ENCODE measurements around the gene WWP2.

WWP2 gene

GRCh38 chr16:69890114-69890891 lies 128.2 kb downstream of the WWP2 start:
- in situ Hi-C loops (cut with HindIII; ENCODE audit: low pct_unique_long_range_greater_than_20kb, low sequenced_read_pairs), result no loop called here
- DNase-seq (ENCODE audit: low read depth in 1 of 2, low spot score in 1 of 2), result no peak
- TF ChIP-seq JUND (IDR thresholded peaks at IDR 0.05; ENCODE audit: low read depth), result no peak

- in situ Hi-C loops (cut with HindIII; ENCODE audit: low pct_unique_long_range_greater_than_20kb, low sequenced_read_pairs), result no loop called here
- no peak for TF ChIP-seq JUND (IDR thresholded peaks at IDR 0.05; ENCODE audit: low read depth)
- no peak for DNase-seq (ENCODE audit: low read depth in 1 of 2, low spot score in 1 of 2)
These were observed 128.8 kb downstream of the WWP2 start for GRCh38 chr16:69890892-69891282.

- DNase-seq (ENCODE audit: low read depth in 1 of 2, low spot score in 1 of 2), result no peak
- TF ChIP-seq JUND (IDR thresholded peaks at IDR 0.05; ENCODE audit: low read depth), result no peak
- in situ Hi-C loops (cut with HindIII; ENCODE audit: low pct_unique_long_range_greater_than_20kb, low sequenced_read_pairs), result no loop called here
These were observed 130.2 kb downstream of the WWP2 start for GRCh38 chr16:69892378-69892777.

- no peak for DNase-seq (ENCODE audit: low read depth in 1 of 2, low spot score in 1 of 2)
- in situ Hi-C loops (cut with HindIII; ENCODE audit: low pct_unique_long_range_greater_than_20kb, low sequenced_read_pairs), result no loop called here
- TF ChIP-seq JUND (IDR thresholded peaks at IDR 0.05; ENCODE audit: low read depth), result no peak
These were observed 131.0 kb downstream of the WWP2 start for GRCh38 chr16:69893106-69893505.

- no peak for TF ChIP-seq JUND (IDR thresholded peaks at IDR 0.05; ENCODE audit: low read depth)
- in situ Hi-C loops (cut with HindIII; ENCODE audit: low pct_unique_long_range_greater_than_20kb, low sequenced_read_pairs), result no loop called here
- DNase-seq (ENCODE audit: low read depth in 1 of 2, low spot score in 1 of 2), result no peak
These were observed 132.5 kb downstream of the WWP2 start for GRCh38 chr16:69894676-69895075.

GRCh38 chr16:69903865-69904415 lies 141.8 kb downstream of the WWP2 start:
- no peak for DNase-seq (ENCODE audit: low read depth in 1 of 2, low spot score in 1 of 2)
- in situ Hi-C loops (cut with HindIII; ENCODE audit: low pct_unique_long_range_greater_than_20kb, low sequenced_read_pairs), result no loop called here
- TF ChIP-seq JUND (IDR thresholded peaks at IDR 0.05; ENCODE audit: low read depth), result no peak

GRCh38 chr16:69904495-69905170 lies 142.5 kb downstream of the WWP2 start:
- DNase-seq (ENCODE audit: low read depth in 1 of 2, low spot score in 1 of 2), result no peak
- no peak for TF ChIP-seq JUND (IDR thresholded peaks at IDR 0.05; ENCODE audit: low read depth)
- in situ Hi-C loops (cut with HindIII; ENCODE audit: low pct_unique_long_range_greater_than_20kb, low sequenced_read_pairs), result no loop called here

GRCh38 chr16:69905171-69905555 lies 143.0 kb downstream of the WWP2 start:
- no peak for DNase-seq (ENCODE audit: low read depth in 1 of 2, low spot score in 1 of 2)
- in situ Hi-C loops (cut with HindIII; ENCODE audit: low pct_unique_long_range_greater_than_20kb, low sequenced_read_pairs), result no loop called here
- TF ChIP-seq JUND (IDR thresholded peaks at IDR 0.05; ENCODE audit: low read depth), result no peak

GRCh38 chr16:69906838-69907401 lies 144.8 kb downstream of the WWP2 start:
- no peak for DNase-seq (ENCODE audit: low read depth in 1 of 2, low spot score in 1 of 2)
- no peak for TF ChIP-seq JUND (IDR thresholded peaks at IDR 0.05; ENCODE audit: low read depth)
- in situ Hi-C loops (cut with HindIII; ENCODE audit: low pct_unique_long_range_greater_than_20kb, low sequenced_read_pairs), result no loop called here

- TF ChIP-seq JUND (IDR thresholded peaks at IDR 0.05; ENCODE audit: low read depth), result no peak
- in situ Hi-C loops (cut with HindIII; ENCODE audit: low pct_unique_long_range_greater_than_20kb, low sequenced_read_pairs), result no loop called here
- DNase-seq (ENCODE audit: low read depth in 1 of 2, low spot score in 1 of 2), result no peak
These were observed 146.9 kb downstream of the WWP2 start for GRCh38 chr16:69909043-69909442.

- no peak for TF ChIP-seq JUND (IDR thresholded peaks at IDR 0.05; ENCODE audit: low read depth)
- in situ Hi-C loops (cut with HindIII; ENCODE audit: low pct_unique_long_range_greater_than_20kb, low sequenced_read_pairs), result no loop called here
These were observed 147.6 kb downstream of the WWP2 start for GRCh38 chr16:69909760-69910159.

GRCh38 chr16:69910964-69911363 lies 148.8 kb downstream of the WWP2 start:
- in situ Hi-C loops (cut with HindIII; ENCODE audit: low pct_unique_long_range_greater_than_20kb, low sequenced_read_pairs), result no loop called here
- DNase-seq (ENCODE audit: low read depth in 1 of 2, low spot score in 1 of 2), result no peak
- TF ChIP-seq JUND (IDR thresholded peaks at IDR 0.05; ENCODE audit: low read depth), result no peak

More at GRCh38 chr16:69909760-69910159, 147.6 kb downstream of the WWP2 start:
- DNase-seq (ENCODE audit: low read depth in 1 of 2, low spot score in 1 of 2), result no peak

GRCh38 chr16:69916462-69916861 lies 154.3 kb downstream of the WWP2 start:
- no peak for DNase-seq (ENCODE audit: low read depth in 1 of 2, low spot score in 1 of 2)
- TF ChIP-seq JUND (IDR thresholded peaks at IDR 0.05; ENCODE audit: low read depth), result no peak
- in situ Hi-C loops (cut with HindIII; ENCODE audit: low pct_unique_long_range_greater_than_20kb, low sequenced_read_pairs), result no loop called here

Measured in T47D (cell line).